Astrocyte (in vitro differentiated cells and primary cell): ENCODE results near the gene PEX11G.

Source experiments
- EZH2 ChIP-seq: IDR thresholded peaks from 2 replicates; pipeline ENCODE4 v1.6.1; 2012; ENCODE audit warnings: mild to moderate bottlenecking, low read length, inconsistent platforms; ENCODE audit not compliant: insufficient read depth
- TF ChIP-seq, protein P1 (sequence below): IDR thresholded peaks from 2 replicates; pipeline ENCODE4 v1.5.1; 2011; ENCODE audit warnings: low read depth, mild to moderate bottlenecking, inconsistent platforms, low read length, moderate library complexity; ENCODE audit not compliant: insufficient read depth

DNA sequence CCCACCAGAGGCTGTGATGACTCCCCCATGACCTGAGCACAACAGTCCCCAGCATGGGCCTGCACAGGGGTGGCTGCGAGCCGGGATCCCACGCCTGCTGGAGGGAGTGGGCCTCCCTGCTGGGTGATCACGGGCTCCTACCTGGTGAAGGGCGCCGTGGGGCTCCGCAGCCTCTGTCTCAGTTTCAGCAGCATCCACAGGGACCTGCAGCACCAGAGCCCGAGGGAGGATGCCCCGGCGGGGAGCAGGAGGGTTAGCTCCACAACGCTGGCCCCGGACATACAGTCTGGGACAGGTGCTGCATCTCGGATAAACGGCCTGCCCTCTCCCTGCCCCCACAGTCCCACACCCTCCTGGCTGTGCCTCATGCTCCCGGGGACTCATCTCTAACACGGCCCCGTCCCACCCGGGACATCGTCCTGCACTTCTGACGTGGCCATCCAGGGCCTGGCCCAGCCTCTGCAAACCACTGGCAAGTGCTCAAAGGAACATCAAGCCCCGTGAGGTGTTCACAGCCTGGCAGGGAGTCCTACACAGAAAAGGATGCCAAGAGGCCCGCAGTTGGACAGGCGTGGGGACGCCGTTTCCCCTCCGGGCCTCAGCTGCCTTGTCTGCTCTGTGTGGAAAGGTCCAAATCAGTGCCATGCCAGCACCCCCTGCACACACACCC is 10.5 kb downstream of the PEX11G start:
- TF ChIP-seq EZH2, result no peak
- TF ChIP-seq, protein P1, sequence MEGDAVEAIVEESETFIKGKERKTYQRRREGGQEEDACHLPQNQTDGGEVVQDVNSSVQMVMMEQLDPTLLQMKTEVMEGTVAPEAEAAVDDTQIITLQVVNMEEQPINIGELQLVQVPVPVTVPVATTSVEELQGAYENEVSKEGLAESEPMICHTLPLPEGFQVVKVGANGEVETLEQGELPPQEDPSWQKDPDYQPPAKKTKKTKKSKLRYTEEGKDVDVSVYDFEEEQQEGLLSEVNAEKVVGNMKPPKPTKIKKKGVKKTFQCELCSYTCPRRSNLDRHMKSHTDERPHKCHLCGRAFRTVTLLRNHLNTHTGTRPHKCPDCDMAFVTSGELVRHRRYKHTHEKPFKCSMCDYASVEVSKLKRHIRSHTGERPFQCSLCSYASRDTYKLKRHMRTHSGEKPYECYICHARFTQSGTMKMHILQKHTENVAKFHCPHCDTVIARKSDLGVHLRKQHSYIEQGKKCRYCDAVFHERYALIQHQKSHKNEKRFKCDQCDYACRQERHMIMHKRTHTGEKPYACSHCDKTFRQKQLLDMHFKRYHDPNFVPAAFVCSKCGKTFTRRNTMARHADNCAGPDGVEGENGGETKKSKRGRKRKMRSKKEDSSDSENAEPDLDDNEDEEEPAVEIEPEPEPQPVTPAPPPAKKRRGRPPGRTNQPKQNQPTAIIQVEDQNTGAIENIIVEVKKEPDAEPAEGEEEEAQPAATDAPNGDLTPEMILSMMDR, result no peak
